ENCODE measurements around the gene CDK17. TPM values are rescaled to one million over a fixed set of nuclear protein-coding genes. Genes with fewer than 3 reads are reported as not detected.
A peak's percentile ranks its signal among the peaks of the same experiment; 100 is the strongest.

The CDK17 gene
- total RNA-seq, 2 donors from 2014 or later: 36.2 to 39.9 TPM

- Histone ChIP-seq H3K27me3 (ENCODE audit: control insufficient read depth, insufficient read depth, low read length, poor library complexity, severe bottlenecking) (no peaks in the 10 kb centered on the region), H3K9ac (ENCODE audit: extremely low read depth, low read length, poor library complexity, severe bottlenecking) (no peak overlapping the region), H3K4me3 (ENCODE audit: low read length) (no peak overlapping the region), H3K4me1 (ENCODE audit: control insufficient read depth, insufficient read depth, low read length) (no peaks in the 10 kb centered on the region), H3K36me3 (ENCODE audit: control insufficient read depth, insufficient read depth, low read length) (no peaks in the 10 kb centered on the region), H3K9me3 (ENCODE audit: control insufficient read depth, low read length) (no peaks in the 10 kb centered on the region), H3K27ac (ENCODE audit: low read depth, low read length) (no peak overlapping the region)
- WGBS, 2 experiments (ENCODE audit: insufficient coverage in 1 of 2, insufficient read length in 1 of 2): 94 to 95% methylated on average over 2 to 7 of the region's 7 CpGs
- no peaks in the 10 kb centered on the region for H3K9me3 Mint-ChIP-seq
- DNase-seq: no peak
- H3K4me1 Mint-ChIP-seq: peaks cover 4% of the 10 kb centered on the region
- H3K27me3 Mint-ChIP-seq (ENCODE audit: insufficient read depth): no peaks in the 10 kb centered on the region
- no peak for TF ChIP-seq CTCF (conservative IDR thresholded peaks at IDR 0.05)
- H3K27ac Mint-ChIP-seq: no peak overlapping the region
- no peak overlapping the region for H3K4me3 Mint-ChIP-seq
- peaks cover 6% of the 10 kb centered on the region for H3K36me3 Mint-ChIP-seq (ENCODE audit: low read depth)
Observed at GRCh38 chr12:96237035-96237434, 163.2 kb downstream of the CDK17 start.

- peaks cover 4% of the 10 kb centered on the region for H3K4me1 Mint-ChIP-seq
- H3K9ac ChIP-seq (ENCODE audit: extremely low read depth, low read length, poor library complexity, severe bottlenecking): no peak overlapping the region
- no peaks in the 10 kb centered on the region for H3K36me3 ChIP-seq (ENCODE audit: control insufficient read depth, insufficient read depth, low read length)
- H3K27ac Mint-ChIP-seq: no peak overlapping the region
- peaks cover 11% of the 10 kb centered on the region for H3K36me3 Mint-ChIP-seq (ENCODE audit: low read depth)
- TF ChIP-seq CTCF (conservative IDR thresholded peaks at IDR 0.05): no peak
- H3K4me3 Mint-ChIP-seq: no peak overlapping the region
- H3K9me3 Mint-ChIP-seq: peaks cover 2% of the 10 kb centered on the region
- no peaks in the 10 kb centered on the region for H3K4me1 ChIP-seq (ENCODE audit: control insufficient read depth, insufficient read depth, low read length)
- H3K27ac ChIP-seq (ENCODE audit: low read depth, low read length): no peak overlapping the region
- no peaks in the 10 kb centered on the region for H3K9me3 ChIP-seq (ENCODE audit: control insufficient read depth, low read length)
- no peaks in the 10 kb centered on the region for H3K27me3 ChIP-seq (ENCODE audit: control insufficient read depth, insufficient read depth, low read length, poor library complexity, severe bottlenecking)
- DNase-seq: no peak
- H3K27me3 Mint-ChIP-seq (ENCODE audit: insufficient read depth): no peaks in the 10 kb centered on the region
- H3K4me3 ChIP-seq (ENCODE audit: low read length): no peak overlapping the region
- 93 to 96% methylated on average over 9 to 18 of the region's 18 CpGs for WGBS, 2 experiments (ENCODE audit: insufficient coverage in 1 of 2, insufficient read length in 1 of 2)
Observed at GRCh38 chr12:96236221-96236822, 163.9 kb downstream of the CDK17 start.

GRCh38 chr12:96235484-96235826, 164.8 kb downstream of the CDK17 start:
- 83 to 86% methylated on average over 2 to 5 of the region's 5 CpGs for WGBS, 2 experiments (ENCODE audit: insufficient coverage in 1 of 2, insufficient read length in 1 of 2)
- DNase-seq: peak; percentile 55

More at GRCh38 chr12:96235484-96235826, 164.8 kb downstream of the CDK17 start:
- Histone ChIP-seq H3K9me3 (ENCODE audit: control insufficient read depth, low read length) (no peaks in the 10 kb centered on the region), H3K9ac (ENCODE audit: extremely low read depth, low read length, poor library complexity, severe bottlenecking) (no peak overlapping the region), H3K4me1 (ENCODE audit: control insufficient read depth, insufficient read depth, low read length) (no peaks in the 10 kb centered on the region), H3K4me3 (ENCODE audit: low read length) (no peak overlapping the region), H3K36me3 (ENCODE audit: control insufficient read depth, insufficient read depth, low read length) (no peaks in the 10 kb centered on the region), H3K27me3 (ENCODE audit: control insufficient read depth, insufficient read depth, low read length, poor library complexity, severe bottlenecking) (no peaks in the 10 kb centered on the region), H3K27ac (ENCODE audit: low read depth, low read length) (no peak overlapping the region)
- H3K4me3 Mint-ChIP-seq: no peak overlapping the region
- H3K27me3 Mint-ChIP-seq (ENCODE audit: insufficient read depth): no peaks in the 10 kb centered on the region
- no peak for TF ChIP-seq CTCF (conservative IDR thresholded peaks at IDR 0.05)
- H3K4me1 Mint-ChIP-seq: peaks cover 4% of the 10 kb centered on the region
- no peak overlapping the region for H3K27ac Mint-ChIP-seq
- peaks cover 14% of the 10 kb centered on the region for H3K36me3 Mint-ChIP-seq (ENCODE audit: low read depth)
- peaks cover 2% of the 10 kb centered on the region for H3K9me3 Mint-ChIP-seq

Measured in endodermal cell (in vitro differentiated cells).